GM19452 (cell line): ENCODE measurements around the gene MAGI3.
"Not testable (repeated sequence)": the region's sequence is repeated elsewhere in the genome, so short reads cannot be mapped to it uniquely, and the experiment has no call there.

Source experiments
- ATAC-seq: cut with Tn5 transposase; IDR thresholded peaks from one replicate; pipeline ENCODE4 v1.9.1; 2021; ENCODE audit not compliant: unreplicated experiment

Gene MAGI3

GRCh38 chr1:113557187-113557586, 166.9 kb downstream of the MAGI3 start:
- no peak for ATAC-seq

DNA sequence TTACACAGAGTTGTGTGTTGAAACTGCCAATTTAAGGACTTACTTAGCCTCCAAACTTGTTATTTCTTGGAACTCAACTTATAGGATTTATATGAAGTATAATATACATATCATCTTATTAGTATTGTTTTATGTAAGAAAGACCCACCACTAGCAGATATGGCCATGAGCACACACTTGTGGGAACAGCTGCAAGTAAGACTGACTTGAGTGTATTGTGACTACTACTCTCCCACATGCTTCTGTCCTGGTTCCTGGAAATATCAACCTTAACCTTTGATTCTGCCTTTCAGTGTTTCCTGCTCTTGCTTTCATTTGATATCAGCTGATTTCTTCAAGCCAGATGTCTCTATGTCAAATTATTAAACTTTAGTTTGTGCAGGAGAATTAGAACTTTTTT, 175.3 kb downstream of the MAGI3 start:
- ATAC-seq, result no peak

DNA sequence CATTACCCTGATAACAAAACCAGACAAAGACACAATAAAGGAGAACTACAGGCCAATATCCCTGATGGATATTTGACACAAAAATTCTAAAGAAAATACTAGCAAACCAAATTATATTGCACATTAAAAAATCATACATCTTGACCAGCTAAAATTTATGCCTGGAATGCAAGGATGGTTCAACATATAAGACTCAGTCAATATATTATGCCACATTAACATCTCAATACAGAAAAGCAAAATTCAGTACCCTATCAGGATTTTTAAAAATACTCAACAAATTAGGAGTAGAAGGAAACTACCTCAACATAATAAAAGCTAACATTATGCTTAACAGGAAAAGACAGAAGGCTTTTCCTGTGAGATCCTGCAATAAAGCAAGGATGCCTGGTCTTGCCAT, 177.1 kb downstream of the MAGI3 start:
- no peak for ATAC-seq

DNA sequence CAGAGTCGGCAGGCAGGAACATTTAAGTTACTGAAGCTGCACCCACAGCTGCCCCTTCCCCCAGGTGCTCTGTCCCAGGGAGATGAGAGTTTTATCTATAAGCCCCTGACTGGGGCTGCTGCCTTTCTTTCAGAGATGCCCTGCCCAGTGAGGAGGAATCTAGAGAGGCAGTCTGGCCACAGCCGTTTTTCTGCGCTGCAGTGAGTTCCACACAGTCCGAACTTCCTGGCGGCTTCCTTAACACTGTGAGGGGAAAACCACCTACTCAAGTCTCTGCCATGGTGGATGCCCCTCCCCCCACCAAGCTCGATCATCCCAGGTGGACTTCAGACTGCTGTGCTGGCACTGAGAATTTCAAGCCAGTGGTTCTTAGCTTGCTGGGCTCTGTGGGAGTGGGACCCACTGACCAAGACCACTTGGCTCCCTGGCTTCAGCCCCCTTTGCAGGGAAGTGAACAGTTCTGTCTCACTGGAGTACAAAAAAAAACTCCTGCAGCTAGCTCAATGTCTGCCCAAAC, 185.5 kb downstream of the MAGI3 start:
- ATAC-seq, result not testable (repeated sequence)

DNA sequence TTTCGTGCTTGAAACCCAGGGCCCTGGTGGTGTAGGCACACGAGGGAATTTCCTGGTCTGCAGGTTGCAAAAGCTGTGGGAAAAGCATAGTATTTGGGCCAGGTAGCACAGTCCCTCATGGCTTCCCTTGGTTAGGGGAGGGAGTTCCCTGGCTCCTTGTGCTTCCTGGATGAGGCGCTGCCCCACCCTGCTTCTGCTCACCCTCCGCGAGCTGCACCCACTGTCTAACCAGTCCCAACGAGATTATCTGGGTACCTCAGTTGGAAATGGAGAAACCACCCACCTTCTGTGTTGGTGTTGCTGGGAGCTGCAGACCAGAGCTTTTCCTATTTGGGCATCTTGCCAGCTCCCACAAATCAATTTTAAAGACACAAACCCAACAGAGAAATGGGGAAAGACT, 186.0 kb downstream of the MAGI3 start:
- ATAC-seq, result no peak

GRCh38 chr1:113579256-113580018, 189.1 kb downstream of the MAGI3 start:
- no peak for ATAC-seq

DNA sequence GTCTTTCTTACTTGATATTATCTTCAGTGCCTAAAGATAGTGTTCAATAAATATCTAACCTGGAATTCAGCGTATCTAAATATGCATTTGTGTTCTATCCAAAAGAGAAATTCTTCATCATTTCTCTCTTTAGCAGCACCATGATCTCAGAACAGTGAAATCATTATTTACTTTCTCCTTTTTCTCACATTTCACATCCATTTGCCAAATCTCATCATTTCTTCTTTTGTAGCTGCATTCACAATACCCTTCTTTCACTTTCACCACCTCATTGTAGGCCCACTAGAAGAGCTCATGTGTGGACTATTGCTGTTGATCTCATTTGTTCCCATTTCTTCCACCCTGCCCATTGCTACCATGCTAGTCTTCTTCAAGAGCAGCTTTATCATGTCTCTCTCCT, 191.0 kb downstream of the MAGI3 start:
- ATAC-seq, result no peak

GRCh38 chr1:113582084-113582483, 191.8 kb downstream of the MAGI3 start:
- no peak for ATAC-seq

DNA sequence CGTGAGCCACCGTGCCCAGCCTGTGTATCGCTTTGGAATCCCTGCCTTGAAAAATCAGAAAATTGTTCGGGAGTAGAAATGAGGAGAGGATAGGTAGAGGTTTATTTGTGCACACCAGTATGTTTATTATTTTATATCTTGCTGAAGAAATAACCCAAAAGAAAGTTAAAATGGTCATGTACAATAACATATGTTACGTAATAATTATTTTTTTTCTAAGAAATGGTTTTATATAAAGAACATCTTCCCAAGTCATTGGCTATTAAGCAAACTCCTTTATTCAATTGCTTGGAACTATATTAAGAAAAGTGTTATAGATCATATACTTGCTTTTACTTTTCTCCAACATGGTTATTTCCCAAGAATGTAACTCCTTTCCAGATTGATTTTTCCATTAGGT, 197.2 kb downstream of the MAGI3 start:
- no peak for ATAC-seq

DNA sequence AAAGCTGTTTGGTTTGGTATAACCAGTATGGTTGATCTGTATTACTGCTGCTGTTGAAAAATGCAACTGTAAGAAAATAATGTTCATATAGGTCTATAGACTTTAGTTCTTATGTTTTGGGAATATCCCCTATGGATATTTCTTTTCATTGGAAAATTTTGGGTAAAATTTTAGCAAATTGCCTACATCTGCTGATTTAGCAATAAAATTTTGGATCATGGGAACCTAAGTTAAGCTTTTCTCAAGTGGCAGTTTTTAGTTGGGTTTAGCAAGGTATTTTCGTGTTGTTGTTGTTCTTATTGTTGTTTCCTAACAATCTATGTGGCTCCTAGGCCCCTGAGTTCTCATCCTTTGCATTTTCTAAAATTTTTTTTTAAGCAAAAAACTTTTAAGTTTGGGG, 201.9 kb downstream of the MAGI3 start:
- no peak for ATAC-seq

DNA sequence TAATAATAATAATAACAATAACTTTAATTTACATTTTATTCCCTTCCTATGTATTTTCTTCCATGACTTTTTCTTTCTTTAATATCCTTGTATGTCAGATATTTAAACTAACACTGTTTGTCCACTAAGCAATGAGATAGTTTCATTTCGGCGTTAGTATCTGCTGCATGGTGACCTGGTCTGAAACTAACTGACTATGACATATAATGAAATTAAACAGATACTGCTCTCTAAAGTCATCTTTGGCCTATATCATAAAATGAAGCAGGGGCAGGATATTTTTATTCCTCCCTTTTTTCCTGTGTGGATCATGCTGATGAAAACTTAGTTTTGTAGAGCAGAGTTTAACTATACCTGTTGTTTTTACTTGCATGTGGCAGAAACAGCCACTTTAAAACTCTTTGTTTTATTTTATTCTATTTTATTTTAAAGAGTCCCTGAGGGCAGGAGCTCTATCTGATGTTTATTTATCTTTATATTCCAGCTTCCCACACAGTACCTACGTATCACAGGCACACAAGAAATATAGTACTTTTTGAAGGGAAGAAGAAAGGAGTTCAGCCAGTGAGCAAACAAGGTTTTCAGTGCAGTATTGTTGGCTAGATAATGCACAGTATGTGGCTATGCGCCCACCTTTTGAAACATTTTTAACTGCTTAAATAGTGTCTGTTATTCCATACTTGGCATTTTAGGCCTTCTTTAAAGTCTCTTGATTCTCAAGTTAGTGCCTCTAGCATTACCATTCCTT, 203.4 kb downstream of the MAGI3 start:
- ATAC-seq, result no peak

- ATAC-seq, result not testable (repeated sequence)
Observed at GRCh38 chr1:113604466-113604865, 214.2 kb downstream of the MAGI3 start.

GRCh38 chr1:113605146-113605545, 214.8 kb downstream of the MAGI3 start:
- ATAC-seq, result no peak

GRCh38 chr1:113608399-113608798, 218.1 kb downstream of the MAGI3 start:
- ATAC-seq, result no peak

- ATAC-seq, result no peak
Observed at GRCh38 chr1:113610372-113610771, 220.1 kb downstream of the MAGI3 start.

DNA sequence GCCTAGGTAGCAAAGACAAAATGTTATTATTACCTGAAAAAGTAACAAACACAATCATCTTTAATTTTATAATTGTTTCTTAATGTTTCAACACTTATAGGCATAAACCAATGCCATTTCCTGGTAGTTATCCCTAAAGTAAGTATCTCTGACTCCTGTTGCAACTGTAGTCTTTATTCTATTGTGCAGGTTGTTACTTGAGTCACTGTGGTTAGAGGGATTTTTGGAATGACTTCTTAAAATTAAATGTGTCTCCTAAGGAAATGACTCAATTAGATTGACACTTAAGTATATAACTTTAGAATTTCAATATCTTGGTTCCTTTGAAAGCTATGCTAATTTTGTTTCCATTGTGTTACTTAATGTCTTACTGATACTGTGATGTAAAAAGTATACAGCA, 225.1 kb downstream of the MAGI3 start:
- ATAC-seq, result no peak

DNA sequence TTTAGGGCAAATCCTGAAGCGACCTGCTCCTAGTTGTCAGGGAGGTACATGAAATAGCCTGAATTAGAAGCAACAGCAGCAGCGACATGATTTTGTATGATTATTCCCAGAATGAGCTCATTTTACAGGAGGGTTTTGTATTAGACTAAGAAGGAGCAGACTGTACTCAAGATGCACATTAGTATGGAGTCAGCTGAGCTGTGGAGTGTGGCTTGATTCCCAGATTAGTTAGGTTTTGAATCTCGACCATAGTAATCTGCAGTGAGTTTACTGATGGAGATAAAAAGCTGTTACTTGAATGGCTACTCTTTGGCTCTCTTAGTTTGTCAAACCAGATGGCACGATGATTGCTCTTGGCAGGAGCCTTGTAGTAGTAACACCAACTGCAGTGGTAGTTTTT, 225.8 kb downstream of the MAGI3 start:
- ATAC-seq, result no peak

GRCh38 chr1:113617438-113618141, 227.3 kb downstream of the MAGI3 start:
- ATAC-seq, result no peak

DNA sequence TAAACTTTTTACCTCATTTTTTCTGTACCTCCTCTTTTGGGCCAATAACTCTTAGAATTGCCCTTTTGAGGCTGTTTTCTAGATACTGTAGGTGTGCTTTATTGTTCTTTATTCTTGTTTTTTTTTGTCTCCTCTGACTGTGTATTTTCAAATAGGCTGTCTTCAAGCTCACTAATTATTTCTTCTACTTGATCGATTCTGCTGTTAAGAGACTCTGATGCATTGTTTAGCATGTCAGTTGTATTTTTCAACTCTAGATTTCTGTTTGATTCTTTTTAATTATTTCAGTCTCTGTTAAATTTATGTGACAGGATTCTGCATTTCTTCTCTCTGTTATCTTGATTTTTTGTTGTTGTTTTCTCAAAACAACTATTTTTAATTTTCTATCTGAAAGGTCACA, 238.7 kb downstream of the MAGI3 start:
- no peak for ATAC-seq

GRCh38 chr1:113630340-113631327, 240.3 kb downstream of the MAGI3 start:
- no peak for ATAC-seq
